Gastroesophageal sphincter (tissue), 4 donors: ENCODE measurements around the gene KCNN1. TPM values are rescaled to one million over a fixed set of nuclear protein-coding genes. Genes with fewer than 3 reads are reported as not detected.

Experiments
- ATAC-seq: fragments of 150-250 bp; one replicate; pipeline ENCODE4 v1.9.1; 2016; ENCODE audit warnings: mild to moderate bottlenecking, moderate library complexity
- H3K27ac ChIP-seq, 4 donors: fragments of 200-600 bp; sonication (generic) in 3 of 4; 1 replicate in 3 of 4; 2 replicates in 1 of 4; pipeline ENCODE4 v1.5.1; 2016 to 2019
- H3K27me3 ChIP-seq: fragments of 200-600 bp; sonication (generic); one replicate; pipeline ENCODE4 v1.5.1; 2019
- H3K36me3 ChIP-seq, 2 donors: fragments of 200-600 bp; sonication (generic); one replicate each; pipeline ENCODE4 v1.5.1; 2019; ENCODE audit warnings: control low read depth in 1 of 2
- H3K4me1 ChIP-seq, 3 donors: fragments of 200-600 bp; sonication (generic); 1 replicate in 2 of 3; 2 replicates in 1 of 3; pipeline ENCODE4 v1.5.1; 2016 to 2019; ENCODE audit warnings: control low read depth in 2 of 3
- H3K4me3 ChIP-seq, 2 donors: fragments of 200-600 bp; sonication (generic); one replicate each; pipeline ENCODE4 v1.5.1; 2019; ENCODE audit warnings: mild to moderate bottlenecking in 1 of 2, moderate library complexity in 1 of 2
- H3K9me3 ChIP-seq, 3 donors: fragments of 200-600 bp; sonication (generic); one replicate each; pipeline ENCODE4 v1.5.1; 2017 to 2019; ENCODE audit warnings: control low read depth in 2 of 3
- CTCF ChIP-seq, 4 experiments: fragments of 200-600 bp in 2 of 4; fragments of 450-650 bp in 2 of 4; sonication (generic) in 1 of 4; IDR thresholded peaks; one replicate each; pipeline ENCODE4 v1.5.1; 2017 to 2019; ENCODE audit warnings: antibody characterized with exemption in 4 of 4, mild to moderate bottlenecking in 2 of 4, moderate library complexity in 2 of 4
- EP300 ChIP-seq: sonication (generic); formaldehyde crosslinking; IDR thresholded peaks from one replicate; pipeline ENCODE4 v1.6.1; 2017; ENCODE audit warnings: antibody characterized with exemption, mild to moderate bottlenecking
- POLR2A ChIP-seq, 2 donors: fragments of 450-650 bp; IDR thresholded peaks; one replicate each; pipeline ENCODE4 v1.6.1; 2017; ENCODE audit warnings: antibody characterized with exemption in 2 of 2, mild to moderate bottlenecking in 2 of 2, moderate library complexity in 1 of 2
- POLR2AphosphoS5 ChIP-seq: sonication (generic); formaldehyde crosslinking; IDR thresholded peaks from one replicate; pipeline ENCODE4 v1.6.1; 2017; ENCODE audit warnings: antibody characterized with exemption
- WGBS, 2 donors: methylation state at CpG; one replicate each; pipeline ENCODE4 v1.1.5; 2018; ENCODE audit warnings: low coverage in 1 of 2; 5-methylcytosine and 5-hydroxymethylcytosine counted together
- total RNA-seq, 4 donors: library from RNA; depleted of rRNA; stranded (reverse); fragments of >200 nt; gene quantifications; one replicate each; pipeline ENCODE4 v1.1.0, GENCODE V29; 2016

Gene KCNN1
- total RNA-seq, 4 donors from 2014 or later, result 0.20 to 0.89 TPM; not detected in 2

GRCh38 chr19:18007917-18008673 is 41.2 kb downstream of the KCNN1 start, which contains the start of gene ARRDC2:
Gene ARRDC2 (plus strand): TSS chr19:18008170. CDS start chr19:18008311, 141 bp downstream.
- no CpG with 5 or more reads among the region's 92 CpGs for WGBS, 2 donors
- Histone ChIP-seq H3K9me3 (no peaks in the 10 kb centered on the region), H3K36me3 (peaks cover 0 to 53% of the 10 kb centered on the region in 2 donors), H3K27ac (peak within 1 kb of the TSS; percentile 81 to 94 (median 88)), H3K4me1 (peaks cover 0 to 54% (median 3%) of the 10 kb centered on the region in 3 donors), H3K4me3 (peak within 1 kb of the TSS; percentile 63 to 70), H3K27me3 (no peaks in the 10 kb centered on the region)
- TF ChIP-seq CTCF (IDR thresholded peaks at IDR 0.05) (no peak), EP300 (no peak), POLR2AphosphoS5 (peak; percentile 51), POLR2A (IDR thresholded peaks at IDR 0.05) (peak; percentile 38 to 43)
- peak; percentile 86 for ATAC-seq

GRCh38 chr19:18008814-18009213 is 41.9 kb downstream of the KCNN1 start:
- Histone ChIP-seq H3K36me3 (peaks cover 0 to 61% of the 10 kb centered on the region in 2 donors), H3K27me3 (no peaks in the 10 kb centered on the region), H3K27ac (peak overlapping the region in 3 of 4 donors; percentile 71 to 94 (median 89)), H3K9me3 (no peaks in the 10 kb centered on the region), H3K4me3 (peak overlapping the region; percentile 63 to 70), H3K4me1 (peaks cover 0 to 59% (median 3%) of the 10 kb centered on the region in 3 donors)
- whole genome bisulfite sequencing, 2 donors, result no CpG with 5 or more reads among the region's 11 CpGs
- TF ChIP-seq EP300, result no peak
- TF ChIP-seq POLR2A (IDR thresholded peaks at IDR 0.05), result no peak
- no peak for TF ChIP-seq CTCF (IDR thresholded peaks at IDR 0.05)
- no peak for TF ChIP-seq POLR2AphosphoS5
- no peak for ATAC-seq

DNA sequence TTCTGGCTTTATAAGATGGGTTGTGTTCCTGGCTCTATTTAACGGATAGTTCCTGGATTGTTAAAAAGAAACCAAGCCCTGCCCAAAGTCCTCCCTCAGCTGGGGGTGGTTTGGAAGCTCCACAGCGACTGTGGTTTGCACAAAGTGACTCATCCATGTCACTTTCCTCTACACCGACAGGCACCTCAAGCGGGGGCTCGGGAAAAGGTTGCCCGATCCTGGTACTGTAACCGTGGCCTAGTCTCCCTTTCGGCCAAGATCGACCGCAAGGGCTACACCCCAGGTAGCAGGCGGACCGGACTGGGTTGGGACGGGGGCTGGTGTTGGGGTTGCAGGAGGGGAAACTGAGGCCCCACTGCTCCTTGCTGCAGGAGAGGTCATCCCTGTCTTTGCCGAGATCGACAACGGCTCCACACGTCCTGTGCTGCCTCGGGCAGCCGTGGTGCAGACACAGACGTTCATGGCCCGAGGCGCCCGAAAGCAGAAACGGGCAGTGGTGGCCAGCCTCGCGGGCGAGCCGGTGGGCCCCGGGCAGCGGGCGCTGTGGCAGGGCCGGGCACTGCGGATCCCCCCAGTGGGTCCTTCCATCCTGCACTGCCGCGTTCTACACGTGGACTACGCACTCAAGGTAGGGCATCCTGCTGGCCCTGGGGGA is 42.6 kb downstream of the KCNN1 start:
- peak overlapping the region in 3 of 4 donors; percentile 71 to 94 (median 89) for H3K27ac ChIP-seq
- TF ChIP-seq CTCF (IDR thresholded peaks at IDR 0.05) (no peak), POLR2AphosphoS5 (no peak), EP300 (no peak), POLR2A (IDR thresholded peaks at IDR 0.05) (no peak)

DNA sequence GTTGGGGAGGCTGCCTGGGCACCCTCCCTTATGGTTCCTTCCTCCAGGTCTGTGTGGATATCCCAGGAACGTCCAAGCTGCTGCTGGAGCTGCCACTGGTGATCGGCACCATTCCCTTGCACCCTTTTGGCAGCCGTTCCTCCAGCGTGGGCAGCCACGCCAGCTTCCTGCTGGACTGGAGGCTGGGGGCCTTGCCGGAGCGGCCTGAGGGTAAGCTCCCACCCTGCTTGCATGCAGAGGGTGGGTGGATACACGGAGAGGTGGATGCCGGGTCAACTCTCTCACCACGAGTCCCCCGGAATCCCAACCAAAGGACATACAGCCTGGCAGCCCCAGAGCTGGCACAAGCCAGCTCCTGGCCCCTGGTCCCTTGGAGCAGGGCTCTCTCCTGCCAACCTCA is 43.2 kb downstream of the KCNN1 start:
- peaks cover 0 to 69% of the 10 kb centered on the region in 2 donors for H3K36me3 ChIP-seq
- ATAC-seq, result no peak
- peak overlapping the region in 2 of 4 donors; percentile 26 to 89 for H3K27ac ChIP-seq
- TF ChIP-seq POLR2AphosphoS5 (no peak), EP300 (no peak), POLR2A (IDR thresholded peaks at IDR 0.05) (no peak), CTCF (IDR thresholded peaks at IDR 0.05) (no peak)
- H3K27me3 ChIP-seq, result no peaks in the 10 kb centered on the region
- H3K9me3 ChIP-seq, result no peaks in the 10 kb centered on the region
- WGBS, 2 donors, result no CpG with 5 or more reads among the region's 11 CpGs
- H3K4me3 ChIP-seq, result peak overlapping the region; percentile 63 to 70
- H3K4me1 ChIP-seq, result peaks cover 0 to 68% (median 3%) of the 10 kb centered on the region in 3 donors

More for the DNA sequence above, 42.6 kb downstream of the KCNN1 start:
- no peaks in the 10 kb centered on the region for H3K9me3 ChIP-seq
- no peak for ATAC-seq
- no peaks in the 10 kb centered on the region for H3K27me3 ChIP-seq
- WGBS, 2 donors, result 80% methylated on average over 2 to 7 of the region's 37 CpGs
- H3K4me1 ChIP-seq, result peaks cover 0 to 66% (median 3%) of the 10 kb centered on the region in 3 donors
- peaks cover 0 to 64% of the 10 kb centered on the region in 2 donors for H3K36me3 ChIP-seq
- peak overlapping the region; percentile 63 to 70 for H3K4me3 ChIP-seq
